Colonic mucosa (tissue), 2 donors: ENCODE data around the gene TMEM63A. TPM values are rescaled to one million over a fixed set of nuclear protein-coding genes. Genes with fewer than 3 reads are reported as not detected.

Experiments used
- microRNA-seq: library from miRNA; unstranded; fragments of <30 nt; microRNA quantifications from one replicate; pipeline ENCODE4, GENCODE V29; 2019
- total RNA-seq, 2 donors: library from RNA; stranded (reverse); fragmentation: NEBNext Ultra II Directional in 1 of 2; extraction: Animal tissue kit (Norgen Biotek cat#: 25700) in 1 of 2; gene quantifications; one replicate each; pipeline ENCODE4 v1.2.1, GENCODE V29; 2021
- donor health status: DM: no; HTN: no; CAD: no.
- donor health status: DM: no; HTN: no; CAD: no.

TMEM63A gene
- total RNA-seq, 2 donors from 2014 or later, result 124 to 165 TPM

Small RNAs within 50 kb of the gene (microRNA-seq; reads per million reads assigned to microRNA genes)
- not detected for gene MIR6741

Other genes starting within 250 kb of the TMEM63A start
- gene ENAH, start 229.3 kb downstream of the TMEM63A start, total RNA-seq, result 10 to 100 TPM; 43.5 to 63.7 TPM
- 100 to 1,000 TPM; 233 to 264 TPM for gene SRP9, start 104.6 kb downstream of the TMEM63A start, total RNA-seq
- gene EPHX1, start 72.3 kb downstream of the TMEM63A start, total RNA-seq, result 10 to 100 TPM; 58.0 to 61.9 TPM
- gene LEFTY1, start 6.8 kb upstream of the TMEM63A start, total RNA-seq, result 100 to 1,000 TPM; 201 to 211 TPM
- gene PYCR2, start 41.9 kb upstream of the TMEM63A start, total RNA-seq, result 10 to 100 TPM; 34.0 to 61.6 TPM
- under 1 TPM; 0.12 to 0.53 TPM for gene LEFTY2, start 58.8 kb upstream of the TMEM63A start, total RNA-seq
- gene SDE2, start 117.0 kb upstream of the TMEM63A start, total RNA-seq, result 10 to 100 TPM; 12.9 to 19.8 TPM
- gene H3-3A, start 180.3 kb upstream of the TMEM63A start, total RNA-seq, result 100 to 1,000 TPM; 680 to 810 TPM